Activated CD8-positive, alpha-beta memory T cell treated with anti-CD3 and anti-CD28 coated beads for 4 hours (primary cell): ENCODE measurements around the gene EFTUD2.

Source experiments
- DNase-seq, 2 donors: peaks; one replicate each; pipeline ENCODE4 v3.0.0-alpha.2; 2020; ENCODE audit warnings: low read depth in 2 of 2

The EFTUD2 gene

GRCh38 chr17:44910231-44911106, 11.2 kb upstream of the EFTUD2 start:
- no peak for DNase-seq

DNA sequence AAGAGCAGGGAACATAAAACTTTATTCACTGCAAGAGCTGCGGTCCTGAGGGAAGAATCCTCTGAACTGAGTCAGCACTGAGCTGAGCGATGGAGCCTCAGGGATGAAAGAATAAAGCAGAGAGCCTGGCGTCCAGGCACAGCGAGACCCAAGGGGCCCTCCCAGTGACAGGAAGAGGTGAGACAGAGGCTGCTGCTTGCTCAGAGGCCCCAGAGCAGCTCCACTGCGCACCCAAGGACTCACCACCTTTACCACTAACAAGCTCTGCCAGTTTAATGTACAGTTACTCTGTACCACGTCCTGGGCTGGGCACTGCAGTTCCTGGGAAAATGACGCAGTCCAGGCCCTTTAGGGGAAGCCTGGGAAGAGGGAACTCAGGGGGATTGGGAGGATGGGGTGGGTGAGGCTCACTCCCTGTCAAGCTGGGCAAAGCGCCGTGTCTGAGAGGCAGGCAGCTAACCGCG, 10.5 kb upstream of the EFTUD2 start:
- DNase-seq = no peak

GRCh38 chr17:44908761-44909326, 9.6 kb upstream of the EFTUD2 start:
- DNase-seq = no peak

- DNase-seq = no peak
Observed at GRCh38 chr17:44907729-44908470, 8.7 kb upstream of the EFTUD2 start.

- no peak for DNase-seq
Observed at GRCh38 chr17:44906763-44907728, 7.8 kb upstream of the EFTUD2 start.

- DNase-seq = no peak
Observed at GRCh38 chr17:44906010-44906646, 6.9 kb upstream of the EFTUD2 start.

- DNase-seq = no peak
Observed at GRCh38 chr17:44905006-44906000, 6.1 kb upstream of the EFTUD2 start.

DNA sequence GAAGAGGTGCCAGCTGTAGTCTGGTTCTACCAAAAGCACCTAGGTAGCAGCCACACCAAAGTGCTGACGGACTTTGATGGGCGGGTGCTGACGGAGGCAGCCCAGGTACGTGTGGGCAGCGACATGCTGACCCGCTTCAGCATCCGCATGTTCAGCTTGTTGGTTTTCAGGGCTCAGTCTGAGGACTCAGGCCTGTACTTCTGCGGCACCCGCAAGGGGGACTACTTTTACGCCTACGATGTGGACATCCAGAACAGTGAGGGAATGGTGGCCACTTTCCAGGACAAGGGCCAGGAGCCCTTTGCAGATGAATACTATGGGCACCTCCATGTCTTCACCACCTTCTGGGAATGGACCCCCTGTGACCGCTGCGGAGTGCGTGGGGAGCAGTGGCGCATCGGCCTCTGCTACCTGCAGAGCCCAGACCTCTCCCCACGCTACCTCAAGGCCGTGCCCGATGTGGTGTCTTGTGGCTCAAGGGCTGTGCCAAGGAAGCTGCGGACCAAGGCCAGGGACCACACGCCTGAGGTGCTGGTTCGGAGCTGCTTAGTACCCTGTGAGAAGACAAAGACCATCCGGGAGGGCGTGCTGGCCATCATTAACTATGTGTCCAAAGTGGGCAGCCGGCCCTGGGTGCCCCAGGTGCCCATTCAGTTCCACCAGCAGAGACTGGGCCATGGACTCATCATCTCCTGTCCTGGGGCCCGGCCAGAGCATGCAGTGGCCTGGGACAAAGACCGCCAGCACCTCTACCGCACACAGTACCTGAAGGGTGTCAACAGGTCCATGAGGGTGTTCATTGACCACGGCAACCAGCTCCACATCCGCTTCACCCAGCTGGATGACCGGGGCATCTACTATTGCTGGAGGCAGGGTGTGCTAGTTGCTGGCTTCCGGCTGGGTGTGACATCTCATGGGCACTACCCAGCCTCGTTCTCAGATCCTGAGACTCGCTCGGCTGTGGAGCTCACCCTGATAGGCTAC, 5.0 kb upstream of the EFTUD2 start:
- DNase-seq = no peak

DNA sequence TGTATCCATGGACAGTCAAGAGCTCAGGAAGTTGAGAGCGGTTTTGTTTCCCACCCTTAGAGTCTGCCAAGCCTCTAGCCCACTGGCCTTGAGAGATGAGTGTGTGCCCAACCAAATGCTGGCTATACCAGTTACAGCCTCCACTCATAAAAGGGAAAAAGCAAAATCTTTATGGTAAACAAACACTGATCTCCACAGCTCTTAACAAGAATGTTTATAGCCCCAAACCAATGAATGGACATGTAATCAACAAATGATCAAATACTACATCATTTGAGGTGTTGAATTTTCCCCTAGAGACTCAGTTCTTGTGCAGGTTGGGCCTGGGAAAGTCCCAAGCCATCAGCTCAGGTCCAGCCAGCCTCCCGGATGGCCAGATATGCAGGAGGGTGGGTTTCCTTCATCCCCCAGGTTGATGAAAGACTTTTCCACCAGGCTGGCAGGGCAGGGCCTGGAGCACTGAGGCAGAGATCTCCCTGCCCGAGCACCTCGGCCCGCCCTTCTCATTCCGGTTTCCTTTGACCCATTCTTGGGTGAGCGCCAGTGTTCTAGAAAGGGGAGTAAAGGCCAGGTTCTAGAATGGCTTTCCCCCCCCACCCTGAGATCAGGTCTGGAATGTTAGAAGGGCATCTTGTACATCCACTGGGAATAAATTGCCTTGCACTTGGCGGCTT, 3.9 kb upstream of the EFTUD2 start:
- DNase-seq = no peak

DNA sequence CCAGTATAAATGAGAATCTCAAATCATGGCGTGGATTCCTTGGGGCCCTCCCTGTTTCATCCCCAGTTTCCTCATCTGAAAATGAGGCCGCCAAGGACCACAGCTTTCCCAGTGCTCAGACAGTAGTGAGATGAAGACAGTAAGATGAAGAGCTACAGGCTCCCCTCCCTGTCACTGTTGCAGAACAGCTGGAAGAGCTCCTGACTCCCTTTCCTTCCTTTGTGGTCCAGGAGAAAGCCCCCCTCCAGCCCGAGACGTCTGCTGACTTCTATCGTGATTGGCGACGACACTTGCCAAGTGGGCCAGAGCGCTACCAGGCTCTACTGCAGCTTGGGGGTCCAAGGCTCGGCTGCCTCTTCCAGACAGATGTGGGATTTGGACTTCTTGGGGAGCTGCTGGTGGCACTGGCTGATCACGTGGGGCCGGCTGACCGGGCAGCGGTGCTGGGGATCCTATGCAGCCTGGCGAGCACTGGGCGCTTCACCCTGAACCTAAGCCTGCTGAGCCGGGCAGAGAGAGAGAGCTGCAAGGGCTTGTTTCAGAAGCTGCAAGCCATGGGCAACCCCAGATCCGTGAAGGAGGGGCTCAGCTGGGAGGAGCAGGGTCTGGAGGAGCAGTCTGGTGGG, 3.0 kb upstream of the EFTUD2 start:
- no peak for DNase-seq

GRCh38 chr17:44901411-44901921, 2.2 kb upstream of the EFTUD2 start:
- no peak for DNase-seq

GRCh38 chr17:44900894-44901293, 1.6 kb upstream of the EFTUD2 start:
- no peak for DNase-seq

- no peak for DNase-seq
Observed at GRCh38 chr17:44898768-44899073, 524 bp downstream of the EFTUD2 start.

- DNase-seq = no peak
Observed at GRCh38 chr17:44894642-44895041, 4.6 kb downstream of the EFTUD2 start.

DNA sequence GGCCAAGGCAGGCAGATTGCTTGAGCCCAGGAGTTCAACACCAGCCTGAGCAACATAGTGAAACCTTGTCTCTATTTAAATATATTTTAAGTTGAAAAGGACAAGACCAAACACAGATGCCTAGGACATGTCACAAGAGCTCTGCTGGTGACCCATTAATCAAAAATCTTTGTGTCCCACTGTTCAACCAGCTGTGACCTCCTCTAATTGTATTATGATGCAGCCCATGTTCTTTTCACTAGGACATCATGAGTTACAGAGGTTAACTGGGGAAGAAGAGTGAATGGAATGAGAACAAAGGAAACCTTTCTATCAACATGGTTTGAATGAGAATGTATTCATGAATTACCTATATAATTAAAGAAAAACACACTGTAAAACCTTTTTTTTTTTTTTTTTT, 7.0 kb downstream of the EFTUD2 start:
- no peak for DNase-seq

GRCh38 chr17:44889003-44889402, 10.2 kb downstream of the EFTUD2 start:
- DNase-seq = no peak
